ENCODE data around the gene BCR. TPM values are rescaled to one million over a fixed set of nuclear protein-coding genes. Genes with fewer than 3 reads are reported as not detected.

BCR gene
- total RNA-seq, 1 donor from 2014 or later = 57.2 TPM

DNA sequence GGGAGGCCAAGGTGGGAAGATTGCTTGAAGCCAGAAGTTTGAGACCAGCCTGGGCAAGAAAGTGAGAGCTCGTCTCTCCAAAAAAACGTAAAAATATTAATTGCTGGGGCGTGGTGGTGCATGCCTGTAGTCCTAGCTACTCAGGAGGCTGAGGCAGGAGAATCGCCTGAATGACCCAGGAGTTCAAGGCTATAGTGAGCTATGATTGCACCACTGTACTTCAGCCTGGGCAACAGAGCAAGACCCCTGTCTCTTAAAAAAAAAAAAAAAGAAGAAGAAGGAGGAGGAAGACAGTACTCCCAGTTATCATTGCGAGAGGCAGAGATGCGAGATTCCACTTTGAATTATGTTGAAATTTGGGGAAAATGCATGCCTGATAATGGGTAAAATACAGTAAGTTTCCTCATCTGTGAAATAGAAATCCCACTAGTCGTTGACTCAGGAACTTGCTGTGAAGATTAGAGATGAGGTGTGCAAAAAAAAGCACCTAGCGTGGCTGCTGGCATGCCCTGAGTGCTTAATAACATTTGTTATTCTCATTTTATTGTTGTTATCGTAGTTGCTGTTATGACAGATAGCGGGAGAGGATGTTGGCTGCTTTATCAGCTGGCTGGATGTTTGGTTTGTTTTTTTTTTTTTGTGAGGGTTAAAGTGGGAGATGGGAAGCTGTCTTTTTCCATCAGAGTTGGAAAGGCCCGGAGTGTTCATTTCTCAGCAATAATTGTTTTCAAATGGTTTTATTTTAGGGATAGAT is 33.4 kb downstream of the BCR start:
- no peak for ATAC-seq

DNA sequence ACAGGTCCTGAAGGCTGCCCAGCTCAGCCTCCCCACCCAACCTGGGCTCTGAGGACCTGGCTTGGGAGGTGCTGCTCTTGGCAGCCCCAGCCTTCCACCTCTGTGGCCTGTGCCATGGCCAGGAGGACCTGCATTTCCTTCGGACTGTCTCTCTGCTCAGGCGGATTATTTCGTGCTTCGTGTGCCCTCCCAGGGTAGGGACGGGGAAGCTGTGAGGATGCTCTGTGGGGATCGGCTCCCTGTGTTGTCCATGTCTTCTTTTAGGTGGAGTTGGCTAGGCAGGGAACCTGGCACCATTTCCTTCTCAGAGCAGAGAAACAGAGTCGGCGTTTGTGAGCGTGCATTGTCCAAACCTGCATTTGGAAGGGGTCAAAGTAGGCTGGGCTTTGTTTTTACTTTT is 34.1 kb downstream of the BCR start:
- intact Hi-C loops (cut with DNase I) = no loop called here
- Histone ChIP-seq H3K36me3 (no peaks in the 10 kb centered on the region), H3K4me1 (peaks cover 65% of the 10 kb centered on the region), H3K9me3 (no peaks in the 10 kb centered on the region), H3K27me3 (ENCODE audit: low read depth) (no peaks in the 10 kb centered on the region), H3K4me3 (no peak overlapping the region), H3K27ac (no peak overlapping the region)
- TF ChIP-seq, protein P1, sequence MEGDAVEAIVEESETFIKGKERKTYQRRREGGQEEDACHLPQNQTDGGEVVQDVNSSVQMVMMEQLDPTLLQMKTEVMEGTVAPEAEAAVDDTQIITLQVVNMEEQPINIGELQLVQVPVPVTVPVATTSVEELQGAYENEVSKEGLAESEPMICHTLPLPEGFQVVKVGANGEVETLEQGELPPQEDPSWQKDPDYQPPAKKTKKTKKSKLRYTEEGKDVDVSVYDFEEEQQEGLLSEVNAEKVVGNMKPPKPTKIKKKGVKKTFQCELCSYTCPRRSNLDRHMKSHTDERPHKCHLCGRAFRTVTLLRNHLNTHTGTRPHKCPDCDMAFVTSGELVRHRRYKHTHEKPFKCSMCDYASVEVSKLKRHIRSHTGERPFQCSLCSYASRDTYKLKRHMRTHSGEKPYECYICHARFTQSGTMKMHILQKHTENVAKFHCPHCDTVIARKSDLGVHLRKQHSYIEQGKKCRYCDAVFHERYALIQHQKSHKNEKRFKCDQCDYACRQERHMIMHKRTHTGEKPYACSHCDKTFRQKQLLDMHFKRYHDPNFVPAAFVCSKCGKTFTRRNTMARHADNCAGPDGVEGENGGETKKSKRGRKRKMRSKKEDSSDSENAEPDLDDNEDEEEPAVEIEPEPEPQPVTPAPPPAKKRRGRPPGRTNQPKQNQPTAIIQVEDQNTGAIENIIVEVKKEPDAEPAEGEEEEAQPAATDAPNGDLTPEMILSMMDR (IDR thresholded peaks at IDR 0.05) = no peak
- ATAC-seq (no peak), DNase-seq (peak; percentile 21)

More for the DNA sequence above, 33.4 kb downstream of the BCR start:
- Histone ChIP-seq H3K4me3 (no peak overlapping the region), H3K27ac (no peak overlapping the region), H3K4me1 (peaks cover 59% of the 10 kb centered on the region), H3K27me3 (ENCODE audit: low read depth) (no peaks in the 10 kb centered on the region), H3K9me3 (no peaks in the 10 kb centered on the region), H3K36me3 (no peaks in the 10 kb centered on the region)
- TF ChIP-seq, protein P1 (IDR thresholded peaks at IDR 0.05) = no peak
- peak; percentile 10 for DNase-seq
- intact Hi-C loops (cut with DNase I) = no loop called here

DNA sequence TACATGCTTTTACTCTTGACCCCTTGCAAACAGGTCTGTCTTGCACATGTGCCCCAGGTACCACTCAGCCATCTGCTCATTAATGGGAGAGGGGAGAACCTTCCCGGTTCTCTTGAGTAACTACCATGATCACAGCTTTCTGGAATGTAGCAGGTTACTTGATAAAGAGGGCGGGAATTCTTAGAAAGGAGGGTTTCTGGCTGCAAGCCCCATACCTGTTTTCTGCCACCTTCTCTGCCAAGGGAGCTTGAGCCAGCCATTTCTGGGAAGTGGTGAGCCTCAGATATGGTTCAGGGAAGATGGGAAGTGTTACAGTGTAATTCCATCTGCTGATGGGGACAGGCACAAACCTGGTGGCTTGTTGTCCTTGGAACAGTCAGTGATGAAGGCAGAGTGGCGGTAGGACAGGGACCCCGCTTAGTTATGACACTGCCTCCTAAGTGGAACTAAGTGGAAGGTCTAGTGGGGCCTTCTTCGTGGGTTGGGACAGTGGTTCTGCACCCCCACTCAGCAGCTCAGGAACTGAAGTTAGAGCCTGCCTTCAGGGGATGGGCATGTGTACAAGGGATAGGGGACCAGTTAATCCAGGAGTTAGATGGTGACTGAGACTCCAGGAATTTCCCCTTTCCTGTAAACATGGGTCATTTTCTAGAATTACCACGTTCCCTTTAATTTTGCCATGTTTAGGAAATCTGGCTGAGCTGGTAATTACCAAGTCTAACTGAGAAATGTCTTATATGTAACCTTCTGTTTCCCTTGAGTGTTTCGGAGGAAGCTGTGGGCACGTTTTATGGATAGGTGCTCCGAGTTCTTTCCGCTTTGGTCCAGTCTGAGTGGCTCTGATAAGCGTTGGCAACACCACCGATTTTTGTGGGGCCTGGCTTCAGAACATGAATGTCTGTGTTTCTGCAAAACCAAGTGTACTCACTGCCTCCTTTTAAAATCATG is 35.3 kb downstream of the BCR start:
- Histone ChIP-seq H3K4me3 (no peak overlapping the region), H3K36me3 (no peaks in the 10 kb centered on the region), H3K27ac (peak overlapping the region; percentile 58), H3K4me1 (peaks cover 77% of the 10 kb centered on the region), H3K27me3 (ENCODE audit: low read depth) (no peaks in the 10 kb centered on the region), H3K9me3 (no peaks in the 10 kb centered on the region)
- TF ChIP-seq, protein P1 (IDR thresholded peaks at IDR 0.05) = no peak
- peak; percentile 11 to 66 for ATAC-seq
- peak; percentile 37 for DNase-seq
- intact Hi-C loops (cut with DNase I) = no loop called here

DNA sequence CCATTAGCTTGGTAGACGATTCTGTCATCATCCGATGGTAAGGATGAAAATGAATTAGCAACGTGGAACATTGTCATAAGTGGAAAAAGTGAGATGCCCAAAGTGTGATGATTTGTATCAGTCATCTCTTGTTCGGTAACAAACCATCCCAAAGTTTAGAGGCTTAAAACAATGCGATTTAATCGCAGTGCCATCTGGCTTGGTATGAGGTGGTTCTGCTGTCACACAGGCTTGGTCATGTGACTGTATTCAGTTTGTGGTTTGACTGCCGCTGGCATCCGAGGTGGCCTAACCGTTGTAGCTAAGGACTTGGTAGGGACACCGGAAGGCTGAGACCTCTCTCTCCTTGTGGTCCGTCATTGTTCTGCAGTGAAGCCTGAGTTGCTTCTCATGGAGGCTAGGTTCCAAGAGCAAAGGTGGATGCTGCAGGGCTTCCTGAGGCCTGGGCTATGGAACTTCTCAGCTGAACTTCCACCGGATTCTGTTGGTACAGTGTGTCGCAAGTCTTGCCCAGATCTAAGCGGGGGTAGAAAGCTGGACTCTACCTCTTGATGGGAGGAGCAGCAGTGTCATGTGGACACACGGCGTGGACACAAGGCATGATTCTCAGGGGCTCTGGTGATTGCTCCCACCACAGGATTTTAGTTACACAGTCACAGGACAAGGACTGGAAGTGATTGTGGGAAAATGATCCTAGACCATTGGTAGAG is 36.3 kb downstream of the BCR start:
- Histone ChIP-seq H3K27ac (peak overlapping the region; percentile 58), H3K27me3 (ENCODE audit: low read depth) (no peaks in the 10 kb centered on the region), H3K9me3 (no peaks in the 10 kb centered on the region), H3K4me3 (no peak overlapping the region), H3K4me1 (peaks cover 87% of the 10 kb centered on the region), H3K36me3 (no peaks in the 10 kb centered on the region)
- peak; percentile 48 for DNase-seq
- TF ChIP-seq, protein P1 (IDR thresholded peaks at IDR 0.05) = no peak
- intact Hi-C loops (cut with DNase I) = no loop called here
- no peak for ATAC-seq
